GM19467 (cell line): ENCODE measurements around the gene FBXO2.
"Not testable (repeated sequence)": the region's sequence is repeated elsewhere in the genome, so short reads cannot be mapped to it uniquely, and the experiment has no call there.

Experiments
- ATAC-seq: cut with Tn5 transposase; IDR thresholded peaks from one replicate; pipeline ENCODE4 v1.9.1; 2021; ENCODE audit warnings: mild to moderate bottlenecking, moderate library complexity; ENCODE audit not compliant: unreplicated experiment

FBXO2 gene

GRCh38 chr1:11653861-11654136, 430 bp downstream of the FBXO2 start:
- no peak for ATAC-seq

GRCh38 chr1:11653101-11653860, 948 bp downstream of the FBXO2 start:
- no peak for ATAC-seq

- no peak for ATAC-seq
These were observed 1.9 kb downstream of the FBXO2 start for GRCh38 chr1:11652203-11652780.

GRCh38 chr1:11651017-11651416, 3.2 kb downstream of the FBXO2 start:
- ATAC-seq, result no peak

- no peak for ATAC-seq
These were observed 3.8 kb downstream of the FBXO2 start for GRCh38 chr1:11650331-11650991.

GRCh38 chr1:11649624-11650330, 4.5 kb downstream of the FBXO2 start:
- ATAC-seq, result no peak

- ATAC-seq, result no peak
These were observed 5.0 kb downstream of the FBXO2 start for GRCh38 chr1:11649237-11649623.

GRCh38 chr1:11648732-11649158, 5.5 kb downstream of the FBXO2 start:
- ATAC-seq, result no peak

GRCh38 chr1:11648039-11648438, 6.2 kb downstream of the FBXO2 start:
- ATAC-seq, result no peak

GRCh38 chr1:11647333-11647732, 6.9 kb downstream of the FBXO2 start:
- ATAC-seq, result no peak

GRCh38 chr1:11646317-11646716, 7.9 kb downstream of the FBXO2 start:
- ATAC-seq, result no peak

GRCh38 chr1:11645670-11646265, 8.5 kb downstream of the FBXO2 start:
- ATAC-seq, result no peak

GRCh38 chr1:11645270-11645669, 9.0 kb downstream of the FBXO2 start:
- ATAC-seq, result no peak

- ATAC-seq, result no peak
These were observed 10.4 kb downstream of the FBXO2 start for GRCh38 chr1:11643782-11644181.

GRCh38 chr1:11642418-11643017, 11.7 kb downstream of the FBXO2 start:
- ATAC-seq, result not testable (repeated sequence)

GRCh38 chr1:11641776-11642305, 12.4 kb downstream of the FBXO2 start:
- no peak for ATAC-seq

GRCh38 chr1:11640944-11641343, 13.3 kb downstream of the FBXO2 start:
- ATAC-seq, result no peak

- ATAC-seq, result no peak
These were observed 14.1 kb downstream of the FBXO2 start for GRCh38 chr1:11640101-11640500.

- no peak for ATAC-seq
These were observed 14.9 kb downstream of the FBXO2 start for GRCh38 chr1:11639372-11639771.

GRCh38 chr1:11638121-11638520, 16.1 kb downstream of the FBXO2 start:
- ATAC-seq, result no peak
